Activated T-helper 1 cell treated with anti-CD3 and anti-CD28 coated beads, Interleukin-2, amount 50 U/mL, for 16 hours (primary cell): ENCODE measurements around the gene TAMM41.
"Not testable (repeated sequence)": the region's sequence is repeated elsewhere in the genome, so short reads cannot be mapped to it uniquely, and the experiment has no call there.

ENCODE experiments used
- DNase-seq, 2 donors: peaks; one replicate each; pipeline ENCODE4 v3.0.0-alpha.2; 2020; ENCODE audit warnings: low read depth in 1 of 2, low spot score in 1 of 2

TAMM41 gene

DNA sequence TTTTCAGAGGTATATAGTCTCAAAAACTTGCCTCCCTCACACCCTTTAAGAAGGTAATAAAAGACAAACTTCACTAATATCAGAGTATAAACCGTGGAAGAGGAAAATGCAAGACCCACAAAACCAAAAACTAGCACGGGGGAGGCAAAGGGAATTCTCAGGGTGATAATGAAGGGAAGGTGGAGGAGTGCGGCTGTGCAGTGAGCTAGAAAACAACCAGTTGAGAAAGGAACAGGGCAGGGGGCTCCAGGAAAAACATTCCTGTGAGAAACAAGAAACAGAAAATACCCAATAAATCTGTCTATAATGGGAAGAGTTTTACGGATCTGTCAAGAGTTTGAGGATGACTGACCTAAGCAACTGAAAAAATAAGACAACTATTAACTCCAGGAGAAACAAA lies 31.6 kb downstream of the TAMM41 start:
- DNase-seq: no peak

DNA sequence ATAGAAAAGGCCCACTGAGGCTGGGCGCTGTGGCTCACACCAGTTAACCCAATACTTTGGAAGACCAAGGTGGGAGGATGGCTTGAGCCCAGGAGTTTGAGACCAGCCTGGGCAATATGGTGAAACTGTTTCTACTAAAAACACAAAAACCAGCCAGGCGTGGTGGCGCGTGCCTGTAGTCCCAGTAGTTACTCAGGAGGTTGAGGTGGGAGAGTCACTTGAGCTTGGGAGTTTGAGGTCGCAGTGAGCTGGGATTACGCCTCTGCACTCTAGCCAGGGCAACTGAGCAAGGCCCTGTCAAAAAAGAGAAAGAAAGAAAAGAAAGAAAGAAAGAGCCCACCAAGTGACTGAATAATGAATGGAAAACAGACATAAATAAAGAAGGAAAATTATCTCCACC lies 32.0 kb downstream of the TAMM41 start:
- DNase-seq: no peak

DNA sequence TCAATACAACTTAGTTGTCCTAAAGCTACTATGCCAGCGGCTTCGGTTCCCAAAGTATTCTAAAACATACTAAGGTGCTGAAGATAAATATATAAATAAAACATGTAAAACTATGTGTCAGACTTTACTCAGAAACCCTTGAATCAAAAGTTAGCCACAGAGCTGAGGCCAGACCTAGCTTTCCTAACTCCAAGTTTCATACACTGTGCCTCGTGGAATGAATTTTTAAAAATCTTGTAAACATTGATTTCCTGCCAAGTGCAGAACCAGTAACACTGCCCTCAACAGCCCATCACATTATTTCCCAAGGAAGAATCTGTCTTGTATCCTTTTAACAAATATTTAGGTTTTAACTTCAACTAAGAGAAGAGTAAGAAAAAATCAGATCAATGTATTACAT lies 36.4 kb downstream of the TAMM41 start:
- DNase-seq: no peak

DNA sequence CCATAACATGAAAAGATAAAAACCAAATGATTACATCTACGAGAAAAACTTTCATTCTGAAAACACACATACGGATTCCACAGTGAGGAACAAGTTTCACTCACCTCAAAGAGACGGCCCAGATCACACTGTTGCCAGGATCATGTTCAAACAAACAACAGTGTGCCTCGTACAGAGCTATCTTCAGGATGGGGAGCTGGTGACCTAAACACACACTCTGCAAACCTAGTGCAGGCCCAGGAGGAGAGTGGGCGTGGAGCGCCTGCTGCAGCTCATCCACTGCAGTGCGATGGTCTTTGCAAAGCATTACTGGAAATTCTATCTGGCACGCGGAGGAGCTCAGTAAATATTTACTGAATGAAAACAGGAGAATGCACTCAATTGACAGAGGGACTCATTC lies 38.5 kb downstream of the TAMM41 start:
- DNase-seq: no peak

GRCh38 chr3:11807686-11808085 lies 39.0 kb downstream of the TAMM41 start:
- DNase-seq: no peak

GRCh38 chr3:11805716-11806115 lies 41.0 kb downstream of the TAMM41 start:
- no peak for DNase-seq

DNA sequence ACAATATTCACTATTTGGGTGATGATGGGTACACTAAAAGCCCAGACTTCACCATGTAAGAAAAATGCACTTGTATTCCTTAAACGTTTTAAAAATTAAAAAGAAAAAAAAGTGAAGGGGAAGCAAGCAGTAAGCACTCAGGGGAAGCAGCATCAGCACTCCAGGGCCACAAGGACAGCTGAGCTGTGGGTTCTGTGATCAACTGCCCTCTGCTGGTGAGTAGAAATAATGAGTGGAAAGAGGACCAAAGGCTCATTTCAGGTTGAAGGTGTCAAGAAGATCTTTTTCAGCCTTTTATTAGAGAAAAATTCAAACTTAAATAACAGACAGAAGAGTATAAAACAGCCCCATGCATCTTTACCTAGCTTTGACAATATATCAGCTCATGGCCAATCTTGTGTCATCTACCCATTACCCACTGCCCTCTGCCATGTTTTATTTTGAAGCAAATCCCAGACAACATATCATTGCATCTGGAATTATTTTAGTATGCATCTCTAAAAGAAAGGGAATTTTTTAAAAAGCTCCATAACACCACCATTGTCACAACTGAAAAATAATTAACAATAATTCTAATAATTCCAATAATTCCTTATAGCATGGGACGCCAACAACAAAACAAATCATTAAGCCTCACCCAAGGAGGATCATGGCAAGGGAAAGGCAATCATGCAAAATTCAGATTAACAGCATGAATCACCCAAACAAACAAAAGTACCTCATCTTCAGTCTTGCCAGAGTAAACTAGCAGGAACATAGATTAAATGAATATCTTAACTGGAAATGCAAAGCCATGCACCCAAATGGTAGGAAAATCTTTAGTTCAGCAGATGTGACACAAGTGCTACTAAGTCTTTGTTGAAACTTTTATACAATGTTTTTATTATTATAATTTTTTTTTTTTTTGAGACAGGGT lies 42.5 kb downstream of the TAMM41 start:
- peak in 1 of 2 donors; percentile 4 for DNase-seq

DNA sequence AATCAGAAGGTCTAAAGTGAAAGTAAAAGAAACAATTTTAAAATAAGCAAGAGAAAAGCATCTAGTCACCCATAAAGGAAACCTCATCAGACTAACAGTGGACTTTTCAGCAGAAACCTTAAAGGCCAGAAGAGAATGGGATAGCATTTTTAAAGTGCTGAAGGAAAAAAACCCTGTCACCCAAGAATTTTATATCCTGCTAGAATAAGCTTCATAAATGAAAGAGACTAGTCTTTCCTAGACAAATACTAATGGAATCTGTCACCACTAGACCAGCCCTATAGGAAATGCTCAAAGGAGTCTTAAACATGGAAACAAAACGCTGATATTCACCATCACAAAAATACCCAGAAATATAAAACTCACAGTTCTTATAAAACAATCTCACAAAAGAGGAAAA lies 46.9 kb downstream of the TAMM41 start:
- no peak for DNase-seq

DNA sequence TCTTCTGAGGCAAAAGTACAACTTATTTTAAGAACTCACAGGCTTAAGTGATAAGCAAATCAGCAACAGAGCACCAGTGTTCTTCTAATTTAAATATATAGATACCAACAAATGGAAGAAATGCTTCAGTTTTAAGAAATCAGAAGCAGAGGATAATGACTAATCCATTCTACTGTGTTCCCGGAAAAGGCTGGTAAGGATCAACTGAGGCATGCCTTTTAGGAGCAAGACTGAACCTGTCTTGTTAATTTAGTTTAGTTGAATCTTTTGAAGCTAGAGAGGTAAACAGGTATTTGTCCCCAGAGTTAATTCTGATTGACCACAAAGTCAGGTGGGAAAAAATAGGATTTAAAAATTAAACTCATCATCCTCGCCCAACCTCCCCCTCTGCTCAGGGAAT lies 51.8 kb downstream of the TAMM41 start:
- DNase-seq: no peak

GRCh38 chr3:11791339-11792200 lies 55.1 kb downstream of the TAMM41 start:
- no peak for DNase-seq

DNA sequence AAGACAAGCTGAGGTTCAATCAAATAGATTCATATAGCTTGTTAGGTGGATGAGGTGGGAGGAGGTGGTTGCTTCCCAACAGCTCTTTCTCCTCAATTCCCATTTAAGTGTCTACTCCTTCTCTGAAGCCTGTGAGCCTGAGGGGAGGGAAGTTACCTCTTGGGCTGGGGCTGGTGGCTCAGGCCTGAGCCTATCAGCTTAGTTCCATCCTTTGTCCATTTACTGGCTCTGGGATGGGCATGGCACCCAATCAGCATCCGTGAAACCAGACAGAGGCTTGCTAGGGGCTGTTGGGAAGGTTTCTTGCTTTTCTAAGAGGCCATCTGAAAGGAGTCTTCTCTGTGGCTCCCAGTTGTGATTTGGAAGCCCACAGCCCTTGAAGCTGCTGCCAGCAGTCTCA lies 57.3 kb downstream of the TAMM41 start:
- no peak for DNase-seq

DNA sequence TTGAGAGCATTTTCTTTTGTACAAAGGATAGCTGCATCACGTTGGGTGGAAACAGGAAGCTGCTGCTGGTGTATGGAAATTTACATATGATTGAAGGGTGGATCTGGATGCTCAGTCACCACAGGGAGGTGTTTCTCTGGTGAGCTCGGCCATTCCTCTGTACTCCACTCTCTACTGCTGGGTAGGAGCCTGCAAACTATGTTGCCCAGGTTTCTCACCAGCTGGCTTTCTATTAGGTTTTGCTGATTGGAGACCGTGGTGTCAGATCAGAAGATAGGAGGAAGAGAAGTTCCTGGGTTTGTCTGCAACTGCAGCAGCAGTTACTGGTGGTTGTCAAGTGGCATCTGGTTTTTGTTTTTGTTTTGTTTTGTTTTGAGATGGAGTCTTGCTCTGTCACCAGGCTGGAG lies 61.7 kb downstream of the TAMM41 start:
- DNase-seq: no peak

GRCh38 chr3:11780341-11780740 lies 66.3 kb downstream of the TAMM41 start:
- no peak for DNase-seq

- DNase-seq: no peak
These were observed 67.1 kb downstream of the TAMM41 start for GRCh38 chr3:11779626-11780025.

DNA sequence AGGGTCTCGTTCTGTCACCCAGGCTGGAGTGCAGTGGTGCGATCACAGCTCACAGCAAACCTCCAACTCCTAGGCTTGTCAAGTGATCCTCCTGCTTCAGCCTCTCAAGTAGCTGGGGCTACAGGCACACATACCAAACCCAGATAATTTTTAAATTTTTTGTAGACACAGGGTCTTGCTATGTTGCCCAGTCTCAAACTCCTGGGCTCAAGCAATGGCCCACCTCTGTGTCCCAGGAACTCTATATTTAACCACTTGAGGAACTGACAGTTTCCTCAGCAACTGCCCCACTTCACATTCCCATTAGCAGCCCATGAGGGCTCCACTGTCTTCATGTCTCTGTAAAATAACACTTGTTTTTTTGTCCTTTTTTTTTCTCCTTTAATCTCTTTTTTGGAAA lies 68.4 kb downstream of the TAMM41 start:
- no peak for DNase-seq

DNA sequence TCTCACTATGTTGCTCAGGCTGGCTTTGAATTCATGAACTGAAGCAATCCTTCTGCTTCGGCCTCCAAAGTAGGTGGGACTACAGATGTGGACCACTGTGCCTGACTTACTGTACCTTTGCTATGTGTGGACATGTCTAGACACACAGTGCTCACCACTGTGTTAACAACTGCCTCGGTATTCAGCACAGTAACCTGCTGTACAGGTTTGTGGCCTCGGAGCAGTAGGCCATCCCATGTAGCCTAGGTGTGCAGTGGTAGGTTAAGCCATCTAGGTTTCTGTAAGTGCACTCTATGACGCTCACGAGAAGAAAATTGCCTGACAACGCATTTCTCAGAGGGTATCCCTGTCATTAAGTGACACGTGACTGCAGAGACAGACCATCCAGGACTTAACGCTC lies 70.3 kb downstream of the TAMM41 start:
- DNase-seq: no peak

DNA sequence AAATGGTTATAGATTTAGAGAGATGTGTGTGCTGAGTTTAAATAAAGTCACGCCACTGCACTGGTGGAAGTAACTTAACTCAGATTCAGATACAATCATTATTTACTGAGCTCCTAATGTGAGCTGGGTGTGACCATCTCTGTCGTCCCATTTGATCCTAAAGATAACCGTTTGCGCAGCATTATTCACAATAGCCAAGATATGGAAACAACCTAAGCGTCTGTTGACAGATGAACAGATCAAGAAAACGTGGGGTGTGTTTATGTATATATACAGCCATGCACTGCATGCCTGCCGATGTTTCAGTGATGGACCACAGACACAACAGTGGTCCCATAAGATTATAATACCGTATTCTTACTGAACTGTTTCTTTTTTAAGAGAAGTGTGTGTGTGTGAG lies 71.2 kb downstream of the TAMM41 start:
- DNase-seq: no peak

DNA sequence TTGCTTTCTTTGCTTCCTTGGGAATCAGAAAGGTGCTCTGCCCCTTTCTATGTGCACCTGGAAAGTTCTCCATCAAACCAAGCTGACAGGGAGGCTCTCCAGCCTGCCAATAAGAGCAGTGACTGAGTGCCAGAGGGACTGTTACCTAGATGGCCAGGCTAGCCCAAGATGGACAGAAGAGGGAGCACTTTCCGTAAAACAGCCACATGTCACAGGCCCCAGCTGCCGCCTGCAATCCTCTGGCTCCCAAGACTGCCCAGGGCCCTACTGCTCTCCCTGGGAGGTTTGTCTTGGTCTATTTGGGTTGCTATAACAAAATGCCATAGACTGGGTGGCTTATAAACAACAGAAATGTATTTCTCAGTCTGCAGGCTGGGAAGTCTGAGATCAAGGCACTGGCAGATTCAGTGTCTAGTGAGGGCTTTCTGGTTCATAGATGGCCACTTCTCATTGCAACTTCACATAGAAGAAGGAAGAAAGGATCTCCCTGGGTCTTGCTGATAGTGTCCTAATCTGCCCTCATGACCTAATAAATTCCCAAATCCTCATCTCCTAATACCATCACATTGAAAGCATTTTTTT lies 72.3 kb downstream of the TAMM41 start:
- DNase-seq: no peak

DNA sequence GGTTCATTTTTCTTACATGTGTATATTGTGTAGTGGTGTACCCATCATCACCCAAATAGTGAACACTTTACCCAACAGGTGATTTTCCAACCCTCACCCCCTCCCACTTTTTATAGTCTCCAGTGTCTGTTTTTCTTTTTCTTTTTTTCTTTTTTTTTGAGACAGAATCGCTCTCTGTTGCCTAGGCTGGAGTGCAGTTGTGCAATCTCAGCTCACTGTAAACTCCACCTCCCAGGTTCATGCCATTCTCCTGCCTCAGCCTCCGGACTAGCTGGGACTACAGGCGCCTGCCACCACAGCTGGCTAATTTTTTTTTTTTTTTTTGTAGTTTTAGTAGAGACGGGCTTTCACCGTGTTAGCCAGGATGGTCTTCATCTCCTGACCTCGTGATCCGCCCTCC lies 74.8 kb downstream of the TAMM41 start:
- DNase-seq: not testable (repeated sequence)

DNA sequence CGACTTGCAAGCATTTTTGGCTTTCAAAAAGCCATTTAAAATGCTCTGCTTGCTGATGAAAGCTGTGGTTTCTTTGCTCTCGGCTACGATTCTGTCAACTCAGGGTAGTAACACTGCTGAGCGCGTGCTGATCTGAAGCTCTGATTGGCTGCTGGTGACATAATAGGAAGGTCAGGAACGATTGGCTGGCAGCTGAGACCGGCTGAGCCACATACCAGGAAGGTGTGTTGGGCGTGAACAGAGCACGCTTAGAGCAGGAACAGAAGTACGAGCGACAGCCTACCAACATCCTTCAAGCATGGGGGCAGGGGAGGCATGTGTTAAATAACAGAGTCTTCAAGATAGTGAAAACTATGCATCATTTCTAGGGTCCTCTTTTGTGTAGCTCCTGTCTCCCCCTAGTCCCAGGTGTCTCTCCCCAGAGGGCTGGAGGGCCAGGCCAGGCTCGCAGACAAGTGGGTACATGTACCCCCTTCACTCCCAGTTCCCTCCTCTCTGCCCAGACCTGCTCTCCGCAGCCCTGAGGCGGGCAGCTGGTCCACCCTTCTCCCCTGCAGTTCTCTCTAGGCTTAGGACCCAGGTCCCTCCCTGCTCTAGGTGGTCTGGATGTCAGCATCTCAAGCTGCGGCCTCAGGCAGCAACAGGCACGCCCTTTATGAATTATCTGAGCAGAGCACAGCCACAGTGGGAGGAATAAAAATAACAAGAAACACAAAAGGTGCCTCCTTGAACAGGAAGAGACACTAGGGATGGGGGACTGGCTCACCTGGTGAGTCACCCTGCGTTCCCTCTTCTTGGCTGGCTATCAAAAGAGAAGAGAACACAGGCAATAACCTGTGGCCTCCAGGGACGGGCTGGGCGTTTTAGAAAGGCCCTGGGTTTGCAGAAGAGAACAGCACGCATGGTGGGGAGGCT lies 76.0 kb downstream of the TAMM41 start:
- peak; percentile 39 to 57 for DNase-seq
